ENCODE results near the gene TRPC1.
"Not testable (repeated sequence)": the region's sequence is repeated elsewhere in the genome, so short reads cannot be mapped to it uniquely, and the experiment has no call there.

TRPC1 gene

GRCh38 chr3:142725357-142725739 is 1.5 kb downstream of the TRPC1 start:
- no peak for FAIRE-seq
- no peak for DNase-seq (ENCODE audit: insufficient read length, low spot score)
- TF ChIP-seq CTCF (IDR thresholded peaks at IDR 0.05; ENCODE audit: insufficient read depth, missing control alignments): no peak

GRCh38 chr3:142726017-142726416 is 2.2 kb downstream of the TRPC1 start:
- FAIRE-seq (no peak), DNase-seq (ENCODE audit: insufficient read length, low spot score) (no peak)
- no peak for TF ChIP-seq CTCF (IDR thresholded peaks at IDR 0.05; ENCODE audit: insufficient read depth, missing control alignments)

DNA sequence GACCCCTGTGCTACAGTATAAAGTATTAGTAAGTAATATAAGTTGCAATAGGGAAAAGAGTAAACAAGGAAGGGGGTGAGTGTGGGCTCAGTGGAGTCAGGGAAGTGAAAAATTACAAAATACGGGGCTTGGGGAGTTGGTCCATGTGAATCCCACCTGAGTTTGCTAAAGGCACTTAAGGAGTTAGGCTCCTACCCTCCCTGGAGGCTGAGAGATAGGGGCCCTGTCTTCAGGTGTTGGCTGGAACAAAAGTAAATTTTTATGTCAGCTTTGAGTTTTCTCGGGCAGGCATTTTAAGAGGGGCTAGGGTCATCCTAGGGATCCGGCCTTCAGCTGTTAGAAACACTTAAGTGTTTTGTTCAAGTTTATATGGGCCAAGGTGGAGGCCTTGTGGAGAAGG is 8.2 kb downstream of the TRPC1 start:
- TF ChIP-seq CTCF (IDR thresholded peaks at IDR 0.05; ENCODE audit: insufficient read depth, missing control alignments): no peak
- DNase-seq (ENCODE audit: insufficient read length, low spot score) (no peak), FAIRE-seq (no peak)

DNA sequence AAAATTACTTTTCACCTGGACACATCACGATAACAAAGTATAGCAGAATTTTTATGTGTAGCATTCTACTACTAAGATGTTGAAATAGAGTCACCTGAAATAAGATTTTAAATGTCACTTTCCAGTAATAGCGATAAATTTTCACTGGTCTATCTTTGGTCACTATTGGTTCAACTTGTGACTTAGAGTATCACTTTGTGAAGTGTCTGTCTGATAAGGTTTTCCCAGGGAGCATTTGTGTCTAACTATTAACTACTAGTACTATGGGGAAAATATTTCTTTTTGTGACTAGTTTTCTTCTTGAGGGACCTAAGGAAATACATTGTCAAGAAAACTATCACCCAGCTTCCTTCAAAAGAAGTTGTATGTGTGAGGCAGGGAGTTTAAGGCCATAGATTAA is 11.0 kb downstream of the TRPC1 start:
- FAIRE-seq (peak; percentile 51), DNase-seq (ENCODE audit: insufficient read length, low spot score) (no peak)
- no peak for TF ChIP-seq CTCF (IDR thresholded peaks at IDR 0.05; ENCODE audit: insufficient read depth, missing control alignments)

DNA sequence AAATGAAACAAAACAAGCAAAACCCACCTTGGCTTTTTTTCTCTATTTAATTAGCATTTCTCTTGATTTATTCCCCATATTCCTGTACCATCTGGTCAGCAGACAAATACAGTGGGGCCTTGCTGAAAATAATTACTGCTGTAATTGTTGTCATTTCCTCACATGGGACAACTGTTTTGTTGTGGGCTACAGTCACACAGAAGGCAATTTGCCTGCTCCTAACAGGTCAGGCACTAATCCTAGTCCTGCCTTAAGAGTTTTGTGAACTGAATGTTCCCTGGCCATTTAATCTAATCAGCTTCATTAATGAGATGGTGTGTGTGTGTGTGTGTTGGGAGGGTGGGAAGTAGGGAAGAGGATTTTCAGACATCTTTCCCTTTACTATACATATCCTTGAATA is 11.6 kb downstream of the TRPC1 start:
- TF ChIP-seq CTCF (IDR thresholded peaks at IDR 0.05; ENCODE audit: insufficient read depth, missing control alignments): no peak
- FAIRE-seq: peak; percentile 70

GRCh38 chr3:142738396-142738795 is 14.6 kb downstream of the TRPC1 start:
- FAIRE-seq (no peak), DNase-seq (ENCODE audit: insufficient read length, low spot score) (no peak)
- TF ChIP-seq CTCF (IDR thresholded peaks at IDR 0.05; ENCODE audit: insufficient read depth, missing control alignments): no peak

More for the DNA sequence above, 11.6 kb downstream of the TRPC1 start:
- DNase-seq (ENCODE audit: insufficient read length, low spot score): no peak

DNA sequence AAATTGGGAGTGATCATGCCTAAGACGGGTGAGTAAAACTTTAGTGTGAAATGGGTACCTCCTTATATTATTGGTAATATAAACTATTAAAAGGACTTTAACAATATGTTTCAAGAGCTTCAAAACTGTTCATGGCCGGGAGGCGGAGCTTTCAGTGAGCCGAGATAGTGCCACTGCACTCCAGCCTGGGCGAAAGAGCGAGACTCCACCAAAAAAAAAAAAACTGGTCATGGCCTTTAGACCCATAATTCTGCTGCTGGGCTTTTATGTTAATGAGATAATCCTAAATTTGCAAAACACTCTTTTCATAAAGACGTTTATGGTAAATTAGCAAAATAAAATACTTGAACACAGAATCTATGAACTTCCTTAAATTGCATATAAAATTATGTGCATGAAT is 22.8 kb downstream of the TRPC1 start:
- no peak for TF ChIP-seq CTCF (IDR thresholded peaks at IDR 0.05; ENCODE audit: insufficient read depth, missing control alignments)
- FAIRE-seq: no peak
- DNase-seq (ENCODE audit: insufficient read length, low spot score): no peak

DNA sequence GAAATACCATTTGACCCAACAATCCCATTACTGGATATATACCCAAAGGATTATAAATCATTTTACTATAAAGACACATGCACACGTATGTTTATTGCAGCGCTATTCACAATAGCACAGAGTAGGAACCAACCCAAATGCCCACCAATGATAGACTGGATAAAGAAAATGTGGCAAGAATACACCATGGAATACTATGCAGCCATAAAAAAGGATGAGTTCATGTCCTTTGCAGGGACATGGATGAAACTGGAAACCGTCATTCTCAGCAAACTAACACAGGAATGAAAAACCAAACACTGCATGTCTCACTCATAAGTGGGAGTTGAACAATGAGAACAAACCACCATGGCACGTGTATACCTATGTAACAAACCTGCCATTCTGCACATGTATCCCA is 26.7 kb downstream of the TRPC1 start:
- not testable (repeated sequence) for FAIRE-seq; DNase-seq (ENCODE audit: insufficient read length, low spot score)

DNA sequence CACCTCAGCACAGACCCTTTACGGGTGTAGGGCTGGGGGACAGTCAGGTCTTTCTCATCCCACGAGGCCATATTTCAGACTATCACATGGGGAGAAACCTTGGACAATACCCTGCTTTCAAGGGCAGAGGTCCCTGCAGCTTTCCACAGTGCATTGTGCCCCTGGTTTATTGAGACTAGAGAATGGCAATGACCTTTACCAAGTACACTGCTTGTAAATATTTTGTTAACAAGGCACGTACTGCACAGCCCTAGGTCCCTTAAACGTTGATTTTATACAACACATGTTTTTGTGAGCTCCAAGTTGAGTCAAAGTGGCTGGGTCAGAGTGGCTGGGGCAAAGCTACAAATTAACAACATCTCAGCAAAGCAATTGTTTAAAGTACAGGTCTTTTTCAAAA is 28.8 kb downstream of the TRPC1 start:
- DNase-seq (ENCODE audit: insufficient read length, low spot score); FAIRE-seq: not testable (repeated sequence)
